Bronchial epithelial cell (primary cell): Measurements from ENCODE around the gene DNASE2B. TPM values are rescaled to one million over a fixed set of nuclear protein-coding genes. Genes with fewer than 3 reads are reported as not detected.

Experiments
- DNase-seq: peaks from one replicate; pipeline ENCODE4 v3.0.0-alpha.2; 2010; ENCODE audit warnings: low read depth
- FAIRE-seq: peaks from 2 replicates; lab custom pipeline; 2011; peaks lifted over from hg19 to GRCh38; lab: Jason Lieb, UNC
- H3K27me3 ChIP-seq: 2 replicates; pipeline ENCODE4 v1.5.1; 2011; ENCODE audit warnings: low read length; ENCODE audit not compliant: control insufficient read depth, insufficient read depth
- H3K36me3 ChIP-seq: 2 replicates; pipeline ENCODE4 v1.5.1; 2011; ENCODE audit warnings: low read length; ENCODE audit not compliant: control insufficient read depth, insufficient read depth
- H3K4me3 ChIP-seq: 2 replicates; pipeline ENCODE4 v1.5.1; 2011; ENCODE audit warnings: mild to moderate bottlenecking, low read depth, low read length, control low read depth
- CTCF ChIP-seq: IDR thresholded peaks from 2 replicates; pipeline ENCODE4 v1.5.1; 2011; ENCODE audit warnings: mild to moderate bottlenecking, moderate library complexity, low read length, control low read depth, inconsistent platforms; ENCODE audit not compliant: insufficient read depth, severe bottlenecking
- total RNA-seq: library from RNA; depleted of rRNA; stranded (reverse); fragments of >200 nt; gene quantifications from 2 replicates; pipeline ENCODE4 v1.2.1, GENCODE V29; 2014

The DNASE2B gene
- total RNA-seq, 1 donor from 2014 or later: not detected

- H3K4me3 ChIP-seq: no peak overlapping the region
- no peak for TF ChIP-seq CTCF
- no peak for DNase-seq
- no peaks in the 10 kb centered on the region for H3K27me3 ChIP-seq
- FAIRE-seq: no peak
- no peaks in the 10 kb centered on the region for H3K36me3 ChIP-seq
These were observed 63.8 kb downstream of the DNASE2B start for GRCh38 chr1:84462118-84462517.

Other genes starting within 250 kb of the DNASE2B start
- gene SAMD13, start 96.8 kb upstream of the DNASE2B start, total RNA-seq: 0.26 and 0.77 TPM in 2 replicates
- 31.6 and 41.5 TPM in 2 replicates for gene RPF1, start 80.8 kb downstream of the DNASE2B start, total RNA-seq
- gene SPATA1, start 107.9 kb downstream of the DNASE2B start, total RNA-seq: 0.26 and 0.38 TPM in 2 replicates
- 8.4 and 14.5 TPM in 2 replicates for gene GNG5, start 108.1 kb downstream of the DNASE2B start, total RNA-seq
- gene CTBS, start 176.0 kb downstream of the DNASE2B start, total RNA-seq: 7.4 and 7.7 TPM in 2 replicates